Measurements from ENCODE around the gene DNAI7.

DNA sequence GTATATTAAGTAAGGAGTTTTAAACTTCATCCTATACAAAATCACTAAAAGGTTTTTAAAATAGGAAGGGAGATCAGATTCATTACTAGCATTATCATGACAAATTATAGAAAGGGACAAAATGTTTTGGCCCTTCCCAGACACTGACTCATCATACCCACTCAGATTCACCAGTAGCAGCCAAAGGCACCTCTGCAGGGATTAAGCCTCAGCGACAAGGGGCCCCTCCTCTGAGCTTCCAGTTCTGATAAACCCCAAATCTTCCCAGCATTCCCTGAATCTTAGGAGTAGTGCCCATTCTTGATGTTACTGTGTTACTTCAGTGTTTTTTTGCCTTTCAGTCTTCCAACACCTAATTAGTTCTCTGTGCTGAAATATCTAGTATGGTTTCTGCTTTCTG, 41.2 kb upstream of the DNAI7 start:
- TF ChIP-seq, protein P1, sequence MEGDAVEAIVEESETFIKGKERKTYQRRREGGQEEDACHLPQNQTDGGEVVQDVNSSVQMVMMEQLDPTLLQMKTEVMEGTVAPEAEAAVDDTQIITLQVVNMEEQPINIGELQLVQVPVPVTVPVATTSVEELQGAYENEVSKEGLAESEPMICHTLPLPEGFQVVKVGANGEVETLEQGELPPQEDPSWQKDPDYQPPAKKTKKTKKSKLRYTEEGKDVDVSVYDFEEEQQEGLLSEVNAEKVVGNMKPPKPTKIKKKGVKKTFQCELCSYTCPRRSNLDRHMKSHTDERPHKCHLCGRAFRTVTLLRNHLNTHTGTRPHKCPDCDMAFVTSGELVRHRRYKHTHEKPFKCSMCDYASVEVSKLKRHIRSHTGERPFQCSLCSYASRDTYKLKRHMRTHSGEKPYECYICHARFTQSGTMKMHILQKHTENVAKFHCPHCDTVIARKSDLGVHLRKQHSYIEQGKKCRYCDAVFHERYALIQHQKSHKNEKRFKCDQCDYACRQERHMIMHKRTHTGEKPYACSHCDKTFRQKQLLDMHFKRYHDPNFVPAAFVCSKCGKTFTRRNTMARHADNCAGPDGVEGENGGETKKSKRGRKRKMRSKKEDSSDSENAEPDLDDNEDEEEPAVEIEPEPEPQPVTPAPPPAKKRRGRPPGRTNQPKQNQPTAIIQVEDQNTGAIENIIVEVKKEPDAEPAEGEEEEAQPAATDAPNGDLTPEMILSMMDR (IDR thresholded peaks at IDR 0.05) = no peak
- TF ChIP-seq EP300 (IDR thresholded peaks at IDR 0.05; ENCODE audit: borderline replicate concordance in 1 of 2, low read depth in 1 of 2, low read length in 1 of 2) (no peak), POLR2AphosphoS5 (IDR thresholded peaks at IDR 0.05; ENCODE audit: low read depth, low read length) (no peak), SMC3 (IDR thresholded peaks at IDR 0.05; ENCODE audit: low read depth, low read length) (no peak), RFX5 (IDR thresholded peaks at IDR 0.05; ENCODE audit: low read length) (no peak), RAD21 (IDR thresholded peaks at IDR 0.05; ENCODE audit: low read length) (no peak), CHD2 (IDR thresholded peaks at IDR 0.05; ENCODE audit: low read length, partially characterized antibody) (no peak), ELF1 (IDR thresholded peaks at IDR 0.05) (no peak), FOSL2 (IDR thresholded peaks at IDR 0.05; ENCODE audit: borderline replicate concordance, low read depth) (peak; percentile 18; the same call in 1 of the 2 replicates)
- TF ChIP-seq, protein P2, sequence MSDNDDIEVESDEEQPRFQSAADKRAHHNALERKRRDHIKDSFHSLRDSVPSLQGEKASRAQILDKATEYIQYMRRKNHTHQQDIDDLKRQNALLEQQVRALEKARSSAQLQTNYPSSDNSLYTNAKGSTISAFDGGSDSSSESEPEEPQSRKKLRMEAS (IDR thresholded peaks at IDR 0.05; ENCODE audit: low read depth) = no peak
- TF ChIP-seq, protein P3, sequence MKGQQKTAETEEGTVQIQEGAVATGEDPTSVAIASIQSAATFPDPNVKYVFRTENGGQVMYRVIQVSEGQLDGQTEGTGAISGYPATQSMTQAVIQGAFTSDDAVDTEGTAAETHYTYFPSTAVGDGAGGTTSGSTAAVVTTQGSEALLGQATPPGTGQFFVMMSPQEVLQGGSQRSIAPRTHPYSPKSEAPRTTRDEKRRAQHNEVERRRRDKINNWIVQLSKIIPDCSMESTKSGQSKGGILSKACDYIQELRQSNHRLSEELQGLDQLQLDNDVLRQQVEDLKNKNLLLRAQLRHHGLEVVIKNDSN (IDR thresholded peaks at IDR 0.05; ENCODE audit: borderline replicate concordance, low read depth) = no peak

All from SK-N-SH (cell line).